Measurements from ENCODE around the gene FAT3. TPM values are rescaled to one million over a fixed set of nuclear protein-coding genes. Genes with fewer than 3 reads are reported as not detected.

Gene FAT3
- total and polyA plus RNA-seq, 4 experiments from 2014 or later: not detected

- H3K27me3 ChIP-seq (ENCODE audit: insufficient read depth, low read length): no peaks in the 10 kb centered on the region
- Mint-ChIP-seq H3K36me3 (no peaks in the 10 kb centered on the region), H3K4me1 (no peaks in the 10 kb centered on the region), H3K4me3 (no peak overlapping the region), H3K27me3 (no peaks in the 10 kb centered on the region), H3K9me3 (peaks cover 0 to 6% (median 0%) of the 10 kb centered on the region in 8 donors), H3K27ac (no peak overlapping the region)
- no peak for DNase-seq
- ChIA-PET POLR2A (ENCODE audit: partially characterized antibody) (no interaction called here), CTCF (ENCODE audit: partially characterized antibody) (no interaction called here)
- no peak overlapping the region for H3K27ac ChIP-seq (ENCODE audit: low read depth, low read length)
- H3K4me1 ChIP-seq (ENCODE audit: insufficient read depth, low read length): no peaks in the 10 kb centered on the region
- intact Hi-C loops (cut with micrococcal nuclease): no loop called here
- no peak overlapping the region for H3K4me3 ChIP-seq (ENCODE audit: low read length in 2 of 2)
- H3K9me3 ChIP-seq (ENCODE audit: control insufficient read depth in 1 of 2, low read length in 2 of 2): no peaks in the 10 kb centered on the region
- H3K36me3 ChIP-seq (ENCODE audit: insufficient read depth, low read length): no peaks in the 10 kb centered on the region
Observed at GRCh38 chr11:92269021-92269420, 44.4 kb downstream of the FAT3 start.

GRCh38 chr11:92269841-92270240 lies 45.2 kb downstream of the FAT3 start:
- no peaks in the 10 kb centered on the region for H3K4me1 Mint-ChIP-seq
- no peaks in the 10 kb centered on the region for H3K9me3 ChIP-seq (ENCODE audit: control insufficient read depth in 1 of 2, low read length in 2 of 2)
- peaks cover 0 to 6% (median 0%) of the 10 kb centered on the region in 8 donors for H3K9me3 Mint-ChIP-seq
- POLR2A ChIA-PET (ENCODE audit: partially characterized antibody): no interaction called here
- no peak overlapping the region for H3K4me3 ChIP-seq (ENCODE audit: low read length in 2 of 2)
- H3K27ac Mint-ChIP-seq: no peak overlapping the region
- H3K4me1 ChIP-seq (ENCODE audit: insufficient read depth, low read length): no peaks in the 10 kb centered on the region
- intact Hi-C loops (cut with micrococcal nuclease): no loop called here
- no peak for DNase-seq
- CTCF ChIA-PET (ENCODE audit: partially characterized antibody): no interaction called here
- no peaks in the 10 kb centered on the region for H3K27me3 Mint-ChIP-seq
- H3K36me3 Mint-ChIP-seq: no peaks in the 10 kb centered on the region
- no peaks in the 10 kb centered on the region for H3K36me3 ChIP-seq (ENCODE audit: insufficient read depth, low read length)
- H3K4me3 Mint-ChIP-seq: no peak overlapping the region
- H3K27ac ChIP-seq (ENCODE audit: low read depth, low read length): no peak overlapping the region
- H3K27me3 ChIP-seq (ENCODE audit: insufficient read depth, low read length): no peaks in the 10 kb centered on the region

- ChIA-PET CTCF (ENCODE audit: partially characterized antibody) (no interaction called here), POLR2A (ENCODE audit: partially characterized antibody) (no interaction called here)
- Histone ChIP-seq H3K4me1 (ENCODE audit: insufficient read depth, low read length) (no peaks in the 10 kb centered on the region), H3K9me3 (ENCODE audit: control insufficient read depth in 1 of 2, low read length in 2 of 2) (no peaks in the 10 kb centered on the region), H3K36me3 (ENCODE audit: insufficient read depth, low read length) (no peaks in the 10 kb centered on the region), H3K27ac (ENCODE audit: low read depth, low read length) (no peak overlapping the region), H3K4me3 (ENCODE audit: low read length in 2 of 2) (no peak overlapping the region), H3K27me3 (ENCODE audit: insufficient read depth, low read length) (no peaks in the 10 kb centered on the region)
- Mint-ChIP-seq H3K4me3 (no peak overlapping the region), H3K36me3 (no peaks in the 10 kb centered on the region), H3K27ac (no peak overlapping the region), H3K4me1 (no peaks in the 10 kb centered on the region), H3K27me3 (no peaks in the 10 kb centered on the region), H3K9me3 (peaks cover 0 to 12% (median under 1%) of the 10 kb centered on the region in 8 donors)
- no peak for DNase-seq
- intact Hi-C loops (cut with micrococcal nuclease): no loop called here
Observed at GRCh38 chr11:92272651-92273050, 48.0 kb downstream of the FAT3 start.
